Neural progenitor cell (in vitro differentiated cells): Measurements from ENCODE around the gene SDCCAG8.

Experiments
- EZH2 ChIP-seq: fragments of 200-600 bp; sonication (generic); IDR thresholded peaks from 2 replicates; pipeline ENCODE4 v1.6.1; 2017; ENCODE audit warnings: antibody characterized with exemption, mild to moderate bottlenecking, moderate library complexity
- EZH2phosphoT487 ChIP-seq: fragments of 200-600 bp; sonication (generic); IDR thresholded peaks from 2 replicates; pipeline ENCODE4 v1.6.1; 2017; ENCODE audit warnings: antibody characterized with exemption
- TF ChIP-seq, protein P1 (sequence below): fragments of 200-600 bp; sonication (generic); IDR thresholded peaks from 2 replicates; pipeline ENCODE4 v1.5.1; 2017; ENCODE audit warnings: antibody characterized with exemption, mild to moderate bottlenecking

DNA sequence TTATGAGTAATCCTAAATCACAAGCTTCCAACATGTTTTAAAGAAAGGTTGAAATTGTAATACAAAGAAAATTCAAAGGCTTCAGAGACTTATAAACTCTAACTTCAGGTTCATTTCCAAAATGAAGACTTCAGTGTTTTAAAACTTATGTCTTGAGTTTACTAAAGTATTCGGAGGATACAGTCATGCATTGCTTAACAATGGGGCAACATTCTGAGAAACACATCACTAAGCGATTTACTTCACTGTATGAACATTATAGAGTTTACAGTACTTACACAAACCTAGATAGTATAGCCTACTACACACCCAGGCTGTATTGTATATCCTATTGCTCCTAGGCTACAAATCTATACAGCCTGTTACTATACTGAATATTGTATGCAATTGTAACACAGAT lies 39.1 kb upstream of the SDCCAG8 start:
- TF ChIP-seq, protein P1, sequence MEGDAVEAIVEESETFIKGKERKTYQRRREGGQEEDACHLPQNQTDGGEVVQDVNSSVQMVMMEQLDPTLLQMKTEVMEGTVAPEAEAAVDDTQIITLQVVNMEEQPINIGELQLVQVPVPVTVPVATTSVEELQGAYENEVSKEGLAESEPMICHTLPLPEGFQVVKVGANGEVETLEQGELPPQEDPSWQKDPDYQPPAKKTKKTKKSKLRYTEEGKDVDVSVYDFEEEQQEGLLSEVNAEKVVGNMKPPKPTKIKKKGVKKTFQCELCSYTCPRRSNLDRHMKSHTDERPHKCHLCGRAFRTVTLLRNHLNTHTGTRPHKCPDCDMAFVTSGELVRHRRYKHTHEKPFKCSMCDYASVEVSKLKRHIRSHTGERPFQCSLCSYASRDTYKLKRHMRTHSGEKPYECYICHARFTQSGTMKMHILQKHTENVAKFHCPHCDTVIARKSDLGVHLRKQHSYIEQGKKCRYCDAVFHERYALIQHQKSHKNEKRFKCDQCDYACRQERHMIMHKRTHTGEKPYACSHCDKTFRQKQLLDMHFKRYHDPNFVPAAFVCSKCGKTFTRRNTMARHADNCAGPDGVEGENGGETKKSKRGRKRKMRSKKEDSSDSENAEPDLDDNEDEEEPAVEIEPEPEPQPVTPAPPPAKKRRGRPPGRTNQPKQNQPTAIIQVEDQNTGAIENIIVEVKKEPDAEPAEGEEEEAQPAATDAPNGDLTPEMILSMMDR, result no peak
- no peak for TF ChIP-seq EZH2
- no peak for TF ChIP-seq EZH2phosphoT487
